ENCODE results near the gene MIB2. TPM values are rescaled to one million over a fixed set of nuclear protein-coding genes. Genes with fewer than 3 reads are reported as not detected.

The MIB2 gene
- total RNA-seq, 2 experiments from 2014 or later: 58.3 to 59.4 TPM

DNA sequence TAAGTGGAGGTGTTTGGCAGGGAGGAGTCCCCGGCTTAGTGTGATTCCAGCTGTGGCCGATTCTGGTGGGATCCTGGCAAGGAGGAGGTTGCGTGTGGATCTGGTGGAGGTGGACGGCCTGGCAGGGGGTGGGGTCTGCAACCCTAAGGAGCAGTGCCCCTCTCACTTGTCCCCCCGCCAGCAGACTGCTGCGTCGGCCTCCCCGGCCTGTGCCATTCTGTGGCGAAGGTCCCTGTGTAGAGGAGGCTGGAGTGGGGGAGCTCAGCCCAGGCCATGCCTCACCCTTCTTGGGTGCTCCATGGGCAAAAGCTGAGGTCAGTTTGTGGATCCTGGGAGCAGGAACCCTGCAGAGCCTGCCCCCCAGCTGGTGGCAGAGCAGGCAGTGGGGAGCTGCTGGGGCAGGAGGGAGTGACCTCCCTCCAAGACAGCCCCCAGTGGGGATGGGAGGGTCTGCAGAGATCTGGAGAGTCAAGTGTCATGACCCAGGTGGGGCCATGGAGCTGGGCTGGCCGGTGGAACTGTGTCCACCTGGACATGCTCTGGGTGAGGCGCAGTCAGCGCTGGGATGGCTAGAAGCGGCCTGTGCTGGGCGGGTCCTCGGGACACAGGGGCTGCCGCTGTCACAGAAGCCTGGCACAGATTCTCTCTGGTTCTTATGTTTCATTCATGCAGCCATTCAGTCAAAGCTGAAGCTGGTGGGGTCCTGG is 5.3 kb downstream of the MIB2 start:
- Mint-ChIP-seq H3K36me3 (ENCODE audit: low read depth) (peaks cover 6% of the 10 kb centered on the region), H3K27ac (no peak overlapping the region), H3K27me3 (no peaks in the 10 kb centered on the region), H3K9me3 (no peaks in the 10 kb centered on the region), H3K4me1 (ENCODE audit: low read depth) (peaks cover 5% of the 10 kb centered on the region), H3K4me3 (no peak overlapping the region)
- peaks cover 14% of the 10 kb centered on the region for H3K4me1 ChIP-seq (ENCODE audit: insufficient read depth, low read length)
- POLR2A ChIA-PET: no interaction called here
- H3K36me3 ChIP-seq (ENCODE audit: insufficient read depth, low read length): no peaks in the 10 kb centered on the region
- H3K27ac ChIP-seq (ENCODE audit: low read depth in 1 of 2, low read length in 2 of 2): no peak overlapping the region
- CTCF ChIA-PET: no interaction called here
- H3K4me3 ChIP-seq (ENCODE audit: low read length): no peak overlapping the region
- no peaks in the 10 kb centered on the region for H3K27me3 ChIP-seq (ENCODE audit: control insufficient read depth in 1 of 2, insufficient read depth in 2 of 2, low read length in 2 of 2)
- no peak for TF ChIP-seq CTCF (IDR thresholded peaks at IDR 0.05)
- no peak for ATAC-seq (ENCODE audit: poor library complexity)
- no peaks in the 10 kb centered on the region for H3K9me3 ChIP-seq (ENCODE audit: control insufficient read depth in 1 of 2, insufficient read depth in 1 of 2, low read length in 2 of 2)
- intact Hi-C loops (cut with DNase I, micrococcal nuclease): no loop called here
- DNase-seq: no peak

DNA sequence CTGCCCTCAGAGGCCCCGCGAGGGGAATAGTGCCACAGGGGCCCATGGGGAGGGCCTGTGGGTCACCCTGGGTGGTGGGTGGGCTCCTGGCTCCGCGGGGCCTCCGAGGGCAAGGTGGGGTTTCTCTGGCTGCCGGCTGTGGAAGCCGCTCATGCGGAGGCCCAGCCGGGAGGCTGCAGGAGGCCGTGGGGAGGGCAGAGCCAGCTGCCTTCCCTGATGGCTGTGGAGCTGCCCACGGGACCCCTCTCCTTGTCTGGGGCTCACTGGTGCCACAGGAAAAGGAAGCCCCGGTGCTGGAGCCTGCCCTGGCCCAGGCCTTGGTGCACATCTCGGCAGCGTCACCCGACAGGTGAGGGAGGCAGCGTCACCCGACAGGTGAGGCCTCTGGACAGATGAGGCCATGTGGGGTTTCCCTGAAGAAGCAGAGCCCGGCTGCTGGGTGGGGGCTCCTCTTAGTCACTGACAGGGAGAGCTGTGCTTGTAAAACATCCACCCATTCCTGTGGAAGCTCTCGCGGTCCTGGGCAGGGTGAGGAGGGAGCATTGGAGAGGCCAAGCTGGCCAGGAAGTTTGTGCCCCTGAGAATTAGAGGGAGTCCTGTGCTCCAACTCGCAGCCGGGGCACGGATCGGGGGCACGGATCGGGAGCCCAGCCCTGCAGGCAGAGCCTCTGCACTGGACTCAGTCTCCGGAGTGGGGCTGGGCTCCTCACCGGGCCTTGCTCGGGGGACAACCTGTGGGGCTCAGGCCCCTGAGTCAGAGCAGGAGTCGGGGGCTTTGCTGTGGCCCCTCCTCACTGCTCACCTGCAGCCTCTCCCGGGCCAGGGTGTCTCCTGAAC is 6.1 kb downstream of the MIB2 start:
- no peak overlapping the region for H3K4me3 ChIP-seq (ENCODE audit: low read length)
- Mint-ChIP-seq H3K27ac (no peak overlapping the region), H3K4me3 (no peak overlapping the region), H3K36me3 (ENCODE audit: low read depth) (peaks cover 6% of the 10 kb centered on the region), H3K27me3 (no peaks in the 10 kb centered on the region), H3K9me3 (no peaks in the 10 kb centered on the region), H3K4me1 (ENCODE audit: low read depth) (peaks cover 5% of the 10 kb centered on the region)
- no peaks in the 10 kb centered on the region for H3K36me3 ChIP-seq (ENCODE audit: insufficient read depth, low read length)
- H3K27ac ChIP-seq (ENCODE audit: low read depth in 1 of 2, low read length in 2 of 2): no peak overlapping the region
- ATAC-seq (ENCODE audit: poor library complexity) (no peak), DNase-seq (no peak)
- no peaks in the 10 kb centered on the region for H3K27me3 ChIP-seq (ENCODE audit: control insufficient read depth in 1 of 2, insufficient read depth in 2 of 2, low read length in 2 of 2)
- ChIA-PET POLR2A (no interaction called here), CTCF (no interaction called here)
- TF ChIP-seq CTCF (IDR thresholded peaks at IDR 0.05): no peak
- H3K4me1 ChIP-seq (ENCODE audit: insufficient read depth, low read length): peaks cover 12% of the 10 kb centered on the region
- intact Hi-C loops (cut with DNase I, micrococcal nuclease): no loop called here
- H3K9me3 ChIP-seq (ENCODE audit: control insufficient read depth in 1 of 2, insufficient read depth in 1 of 2, low read length in 2 of 2): no peaks in the 10 kb centered on the region

GRCh38 chr1:1622010-1622787 is 6.9 kb downstream of the MIB2 start:
- H3K4me3 Mint-ChIP-seq: peak overlapping the region; percentile 69
- H3K36me3 Mint-ChIP-seq (ENCODE audit: low read depth): peaks cover 5% of the 10 kb centered on the region
- H3K27ac Mint-ChIP-seq: peak overlapping the region; percentile 53
- Histone ChIP-seq H3K9me3 (ENCODE audit: control insufficient read depth in 1 of 2, insufficient read depth in 1 of 2, low read length in 2 of 2) (no peaks in the 10 kb centered on the region), H3K4me3 (ENCODE audit: low read length) (no peak overlapping the region), H3K27me3 (ENCODE audit: control insufficient read depth in 1 of 2, insufficient read depth in 2 of 2, low read length in 2 of 2) (no peaks in the 10 kb centered on the region), H3K4me1 (ENCODE audit: insufficient read depth, low read length) (peaks cover 4% of the 10 kb centered on the region), H3K36me3 (ENCODE audit: insufficient read depth, low read length) (no peaks in the 10 kb centered on the region), H3K27ac (ENCODE audit: low read depth in 1 of 2, low read length in 2 of 2) (no peak overlapping the region)
- intact Hi-C loops (cut with DNase I, micrococcal nuclease): no loop called here
- CTCF ChIA-PET: no interaction called here
- H3K4me1 Mint-ChIP-seq (ENCODE audit: low read depth): peaks cover 3% of the 10 kb centered on the region
- H3K27me3 Mint-ChIP-seq: no peaks in the 10 kb centered on the region
- POLR2A ChIA-PET: no interaction called here
- no peak for TF ChIP-seq CTCF (IDR thresholded peaks at IDR 0.05)
- H3K9me3 Mint-ChIP-seq: no peaks in the 10 kb centered on the region
- DNase-seq (no peak), ATAC-seq (ENCODE audit: poor library complexity) (no peak)

Measured in CD4-positive, alpha-beta T cell (primary cell).